Activated CD4-positive, alpha-beta T cell treated with anti-CD3 and anti-CD28 coated beads, Interleukin-2, Interleukin-6, amounts not matched to agents 100 ng/mL and 50 ng/mL, durations not matched to agents 16 hours and 8 hours (primary cell): ENCODE measurements around the gene SLC8B1.

Experiments
- DNase-seq: peaks from one replicate; pipeline ENCODE4 v3.0.0-alpha.2; 2020

The SLC8B1 gene

DNA sequence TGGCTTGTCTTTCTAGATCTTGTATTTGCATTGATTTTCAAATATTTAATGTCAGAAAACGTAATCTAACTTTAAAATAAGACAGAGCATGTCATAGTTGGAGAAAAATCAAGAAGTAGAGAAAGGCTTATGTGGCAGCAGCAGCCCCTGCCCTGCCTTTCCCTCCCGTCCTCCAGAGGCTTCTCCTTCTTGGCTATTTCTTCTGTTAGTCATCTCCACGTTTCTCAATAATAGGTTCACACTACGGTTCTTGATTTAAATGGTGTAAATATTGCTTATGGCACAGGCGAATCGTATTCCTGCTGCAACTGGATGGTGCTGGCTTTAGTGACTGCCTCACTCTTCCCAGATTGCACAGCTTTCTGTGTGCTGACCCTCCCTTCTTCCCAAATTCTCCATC, 42.8 kb downstream of the SLC8B1 start:
- DNase-seq = no peak

DNA sequence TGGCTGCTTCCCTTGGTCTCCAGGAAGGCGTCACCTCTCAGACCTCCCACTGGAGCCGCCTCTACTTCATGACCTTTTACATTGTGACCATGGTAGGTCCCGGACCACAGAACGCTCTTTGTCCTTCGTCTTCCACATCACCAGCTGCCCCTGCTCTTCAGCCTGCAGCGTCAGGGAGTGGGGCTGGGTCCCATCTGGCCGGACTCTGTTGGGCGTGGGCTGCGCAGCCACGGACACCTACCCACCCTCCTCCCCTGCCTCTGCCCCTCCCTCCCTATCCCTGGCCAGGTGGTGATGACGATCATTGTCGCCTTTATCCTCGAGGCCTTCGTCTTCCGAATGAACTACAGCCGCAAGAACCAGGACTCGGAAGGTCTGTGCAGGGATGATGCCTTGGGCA, 43.3 kb downstream of the SLC8B1 start:
- no peak for DNase-seq

DNA sequence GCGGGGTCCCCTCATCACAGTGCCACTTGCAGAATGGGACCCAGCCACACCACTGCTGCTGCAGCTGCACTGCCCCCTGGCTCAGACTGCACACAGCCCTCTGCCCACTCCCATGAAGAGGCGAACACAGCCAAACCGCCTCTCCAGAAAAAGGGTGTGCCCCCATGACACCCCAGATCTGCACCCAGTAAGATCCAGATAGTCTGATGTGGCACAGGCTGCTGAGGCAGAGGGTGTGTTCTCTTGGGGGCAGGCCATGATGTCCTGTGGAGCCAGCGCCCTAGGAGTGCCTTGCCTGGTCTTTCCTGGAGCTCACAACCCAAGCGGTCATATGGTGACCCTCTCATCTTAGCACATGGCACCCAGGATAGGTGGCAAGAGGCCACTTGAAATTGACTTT, 44.4 kb downstream of the SLC8B1 start:
- no peak for DNase-seq

DNA sequence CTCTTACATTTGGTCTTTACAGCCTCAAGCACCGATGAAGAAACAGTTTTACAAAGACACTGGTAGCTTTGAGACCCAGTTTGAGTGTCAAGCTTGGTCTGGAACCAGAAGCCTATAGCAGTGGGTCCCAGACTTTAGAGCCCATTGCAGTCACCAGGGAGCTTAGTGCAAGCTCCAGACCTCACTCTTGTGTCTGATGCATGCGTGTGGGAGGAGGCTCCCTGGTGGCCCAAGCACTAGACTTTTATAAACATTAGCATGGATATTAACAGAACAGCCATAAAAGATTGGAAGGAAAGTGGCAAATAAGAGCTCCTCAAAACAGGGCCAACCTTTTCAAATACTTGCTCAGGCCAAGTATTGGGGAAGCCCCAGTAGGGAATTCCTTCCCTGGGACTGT, 45.5 kb downstream of the SLC8B1 start:
- DNase-seq = no peak

DNA sequence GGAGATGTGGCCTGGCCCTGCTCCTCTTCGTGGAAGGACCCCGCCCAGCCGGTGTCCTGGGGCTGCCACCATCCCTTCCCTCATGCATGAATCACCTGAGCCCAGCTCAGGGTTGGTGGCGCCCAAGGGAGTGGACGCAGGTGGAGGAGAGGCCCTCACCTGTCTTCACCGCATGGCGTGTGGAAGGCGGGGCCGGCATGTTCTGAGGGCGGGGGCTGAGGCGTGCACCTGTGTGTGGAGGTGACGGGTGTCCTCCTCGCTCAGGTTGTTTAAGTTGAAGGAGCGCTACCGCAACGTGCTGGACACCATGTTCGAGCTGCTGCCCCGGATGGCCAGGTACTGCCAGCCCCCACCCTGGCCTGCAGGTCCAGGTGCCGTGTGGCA, 47.0 kb downstream of the SLC8B1 start:
- DNase-seq = no peak

DNA sequence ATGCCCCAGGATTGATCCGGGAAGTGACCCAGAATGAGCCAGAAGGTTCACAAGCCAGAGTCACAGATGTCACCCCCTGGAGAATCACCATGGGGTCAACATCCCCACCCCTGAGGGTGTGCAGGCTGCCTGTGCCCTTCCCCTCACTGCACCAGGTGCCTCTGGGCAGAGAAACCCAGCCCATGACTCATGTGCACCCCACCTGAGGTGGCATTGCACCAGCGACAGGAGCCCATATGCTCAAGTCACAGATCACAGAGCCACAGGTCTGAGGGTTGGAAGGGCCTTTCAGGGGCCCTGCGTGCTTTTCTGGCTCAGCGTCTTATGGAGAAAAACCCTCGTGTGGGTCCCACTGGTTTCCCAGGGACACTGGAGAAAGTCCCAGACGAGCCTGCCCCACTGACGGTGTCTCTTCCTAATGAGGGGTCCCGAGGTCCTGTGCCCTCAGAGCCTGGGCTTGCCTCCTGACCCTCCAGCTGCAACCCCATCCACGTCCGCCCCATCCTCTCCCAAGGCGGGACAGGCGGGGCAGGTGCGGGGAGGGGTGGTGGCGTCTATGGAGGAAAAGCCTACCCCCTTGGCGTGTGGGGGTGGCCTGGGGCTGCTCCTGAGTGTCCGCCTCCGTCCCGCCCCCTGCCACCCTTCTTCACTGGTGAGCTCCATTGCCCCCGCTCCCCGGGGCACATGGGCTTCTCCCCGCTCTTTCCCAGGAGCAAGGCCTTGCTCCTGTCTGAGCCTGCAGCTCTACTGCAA, 47.6 kb downstream of the SLC8B1 start:
- DNase-seq = no peak

DNA sequence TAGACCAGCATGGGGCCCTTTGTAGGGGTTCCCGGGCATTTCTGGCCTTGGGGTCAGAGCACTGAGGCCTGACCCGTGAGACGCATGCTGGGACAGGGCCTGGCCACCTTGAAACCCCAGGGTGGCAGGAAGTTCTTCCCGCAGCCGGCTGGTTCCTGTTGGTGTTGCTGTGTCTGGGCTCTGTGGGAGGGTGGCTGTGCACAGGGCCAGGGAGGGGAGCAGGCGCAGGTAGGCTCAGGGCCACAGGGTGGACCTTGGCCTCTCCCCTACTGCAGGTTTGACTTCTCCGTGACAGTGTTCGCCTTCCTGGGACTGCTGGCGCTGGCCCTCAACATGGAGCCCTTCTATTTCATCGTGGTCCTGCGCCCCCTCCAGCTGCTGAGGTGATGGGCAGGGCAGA, 48.2 kb downstream of the SLC8B1 start:
- DNase-seq = no peak

DNA sequence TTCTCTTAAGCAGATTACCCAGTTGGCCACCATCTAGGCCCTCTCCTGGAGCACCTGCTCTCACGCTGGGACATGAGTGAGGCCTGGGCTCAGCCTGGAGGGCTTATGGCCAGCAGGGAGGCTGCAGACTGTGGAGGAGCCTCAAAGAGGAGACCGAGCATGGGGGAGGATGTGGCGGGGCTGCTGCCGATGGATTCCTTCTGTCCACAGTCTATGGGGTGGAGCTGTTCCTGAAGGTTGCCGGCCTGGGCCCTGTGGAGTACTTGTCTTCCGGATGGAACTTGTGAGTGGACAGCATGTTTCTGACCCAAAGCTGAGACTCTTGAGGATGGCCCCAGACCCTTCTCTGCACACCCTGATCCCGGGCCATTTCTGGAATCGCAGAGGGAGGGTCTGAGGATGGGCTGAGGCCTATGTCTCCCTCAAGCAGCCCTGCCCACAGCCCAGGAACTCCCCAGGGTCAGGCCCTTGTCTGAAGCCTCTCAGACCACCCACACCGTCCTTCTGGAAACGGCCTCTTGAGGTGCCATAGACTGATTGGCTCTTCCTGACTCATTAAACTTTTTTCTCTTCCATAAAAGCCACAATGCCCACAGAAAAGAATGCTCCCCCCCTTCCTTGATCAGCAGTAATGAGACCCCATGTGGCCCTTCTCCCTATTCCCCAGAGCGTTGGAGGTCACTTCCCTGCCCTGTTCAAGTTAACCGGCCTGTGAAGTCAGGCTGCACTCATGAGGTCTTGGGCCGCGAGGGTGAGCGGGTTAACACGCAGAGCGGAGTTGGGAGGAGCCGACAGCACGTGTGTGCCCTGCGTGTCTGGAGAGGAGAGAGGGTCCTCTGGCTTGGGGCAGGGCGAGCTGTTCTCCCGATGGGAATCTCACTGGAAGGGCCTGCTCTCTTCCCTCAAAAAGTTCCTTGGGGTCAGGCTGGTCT, 49.0 kb downstream of the SLC8B1 start:
- no peak for DNase-seq

DNA sequence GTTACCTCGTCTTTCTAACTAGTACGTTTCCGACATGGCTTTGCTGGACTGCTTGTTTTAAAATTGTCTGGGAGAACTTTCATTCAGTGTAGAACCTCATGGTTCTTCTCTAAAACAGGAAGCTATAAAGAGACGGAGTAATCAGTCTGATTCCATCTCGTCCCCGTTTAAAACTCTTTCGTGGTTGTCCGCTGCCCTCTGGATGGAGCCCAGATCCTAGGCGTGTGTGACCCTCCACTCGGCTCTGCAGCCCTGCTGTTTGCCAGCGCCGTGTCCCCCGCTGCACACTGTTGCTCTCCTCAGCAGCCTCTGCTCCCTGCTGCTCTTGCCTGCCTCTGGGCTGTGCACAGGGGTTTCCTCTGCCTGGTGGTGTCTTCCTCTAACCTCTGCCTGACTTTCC, 50.2 kb downstream of the SLC8B1 start:
- no peak for DNase-seq

DNA sequence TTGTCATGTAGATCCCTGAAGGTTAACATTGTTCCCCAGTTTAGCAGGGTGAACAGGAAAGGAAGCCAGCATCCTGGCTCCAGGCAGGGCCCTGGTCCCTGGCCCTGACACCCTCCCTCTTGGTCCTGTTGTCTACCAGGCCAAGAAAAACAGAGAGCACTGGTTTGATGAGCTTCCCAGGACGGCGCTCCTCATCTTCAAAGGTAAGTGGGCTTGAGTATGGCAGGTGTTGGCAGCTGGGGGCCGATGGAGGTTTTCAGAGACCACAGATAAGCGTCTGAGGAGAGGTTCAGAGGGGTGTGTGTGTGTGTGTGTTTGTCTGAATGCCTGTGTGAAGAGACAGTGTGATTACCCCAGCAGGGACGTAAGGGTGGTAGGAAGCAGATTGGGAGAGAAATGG, 56.3 kb downstream of the SLC8B1 start:
- no peak for DNase-seq

DNA sequence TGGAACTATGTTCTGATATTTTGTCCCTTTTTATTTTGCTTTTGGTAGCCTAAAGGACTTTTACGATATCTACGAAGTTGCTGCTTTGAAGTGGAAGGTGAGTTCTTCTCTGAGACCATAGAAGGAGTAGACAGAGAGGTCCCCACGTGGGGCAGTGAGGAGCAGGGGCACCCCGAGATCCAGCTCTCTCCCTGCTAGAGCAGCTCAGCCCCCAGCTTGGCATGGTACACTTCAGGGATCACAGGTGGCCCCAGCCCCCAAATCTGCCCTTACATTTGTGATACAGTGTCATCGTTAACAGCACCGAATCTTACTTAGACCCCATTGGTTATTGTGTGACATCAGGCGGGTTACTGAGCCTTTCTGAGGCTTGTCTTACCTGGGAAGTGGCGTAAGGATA, 56.8 kb downstream of the SLC8B1 start:
- DNase-seq = no peak

DNA sequence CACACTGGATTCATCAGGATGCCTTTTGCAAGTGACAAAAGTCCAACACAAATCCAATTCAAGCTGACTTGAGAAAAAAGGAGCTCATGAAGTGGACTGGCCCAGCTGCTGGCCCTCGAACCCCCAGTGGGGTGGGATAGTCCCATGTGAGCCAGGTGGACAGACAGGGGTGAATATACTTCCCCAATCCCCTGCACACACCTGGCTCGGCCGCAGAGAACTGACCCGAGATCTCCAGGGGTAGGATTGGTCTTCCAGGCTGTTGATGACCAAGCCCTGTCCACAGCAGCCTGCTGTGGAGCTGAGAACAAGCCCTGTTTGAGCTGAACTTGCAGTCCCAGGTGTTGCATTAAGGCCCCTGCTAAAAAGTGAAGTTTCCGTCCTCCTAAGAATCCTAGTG, 57.4 kb downstream of the SLC8B1 start:
- DNase-seq = no peak

DNA sequence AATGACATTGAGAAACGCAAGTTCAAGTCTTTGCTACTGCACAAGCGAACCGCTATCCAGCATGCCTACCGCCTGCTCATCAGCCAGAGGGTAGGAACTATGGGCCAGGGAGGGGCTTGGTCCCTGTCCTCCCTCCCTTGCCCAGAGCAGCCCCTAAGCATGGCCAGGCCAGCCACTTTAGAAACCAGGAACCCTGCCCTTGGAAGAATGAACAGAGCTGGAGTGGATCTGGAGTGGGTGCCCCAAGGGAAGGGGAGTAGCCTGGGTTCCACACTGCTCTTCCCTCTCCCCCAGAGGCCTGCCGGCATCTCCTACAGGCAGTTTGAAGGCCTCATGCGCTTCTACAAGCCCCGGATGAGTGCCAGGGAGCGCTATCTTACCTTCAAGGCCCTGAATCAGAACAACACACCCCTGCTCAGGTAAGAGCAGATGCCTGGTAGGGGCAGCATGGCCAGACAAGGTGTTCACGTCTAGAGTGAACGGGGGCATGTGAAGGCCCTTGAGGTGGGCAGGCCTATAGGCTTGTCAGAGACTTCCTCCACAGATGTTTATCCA, 57.9 kb downstream of the SLC8B1 start:
- DNase-seq = no peak

DNA sequence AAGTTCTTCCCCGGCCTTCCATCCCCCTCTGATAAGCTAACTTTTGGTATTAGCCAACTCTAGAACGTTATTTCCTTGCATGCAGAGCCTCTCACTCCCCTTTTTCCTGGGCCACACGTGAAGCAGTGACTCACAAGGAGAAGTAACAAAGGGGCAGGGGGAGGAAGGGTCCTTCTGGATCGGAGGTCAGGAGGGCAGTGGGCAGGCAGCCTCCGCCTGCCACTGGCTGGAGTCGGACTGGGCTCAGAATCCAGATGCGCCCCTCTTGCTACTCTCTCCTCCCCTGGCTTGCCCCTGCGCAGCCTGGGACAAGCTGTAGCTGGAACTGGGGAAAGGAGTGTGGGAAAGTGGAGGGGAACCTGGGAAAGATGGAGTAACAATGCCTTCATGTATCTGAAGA, 58.6 kb downstream of the SLC8B1 start:
- no peak for DNase-seq

DNA sequence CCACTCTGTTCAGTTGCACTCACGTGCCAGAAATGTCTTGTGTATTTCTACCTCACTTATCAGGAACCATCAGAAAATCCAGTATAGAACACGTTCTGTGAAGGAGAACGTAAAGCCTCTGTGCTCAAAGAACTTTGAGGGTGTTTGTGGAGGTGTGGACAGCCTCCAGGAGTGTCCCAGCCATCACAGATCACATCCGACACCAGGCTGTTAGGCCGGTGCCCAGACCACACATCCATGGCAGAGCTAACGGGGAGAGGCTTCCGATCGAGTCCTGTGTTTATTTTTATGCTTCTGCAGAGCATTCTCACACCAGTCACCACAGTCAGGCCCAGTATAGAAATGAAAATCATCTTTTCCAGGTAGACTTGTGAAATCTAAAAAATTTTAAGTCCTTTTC, 60.1 kb downstream of the SLC8B1 start:
- no peak for DNase-seq

DNA sequence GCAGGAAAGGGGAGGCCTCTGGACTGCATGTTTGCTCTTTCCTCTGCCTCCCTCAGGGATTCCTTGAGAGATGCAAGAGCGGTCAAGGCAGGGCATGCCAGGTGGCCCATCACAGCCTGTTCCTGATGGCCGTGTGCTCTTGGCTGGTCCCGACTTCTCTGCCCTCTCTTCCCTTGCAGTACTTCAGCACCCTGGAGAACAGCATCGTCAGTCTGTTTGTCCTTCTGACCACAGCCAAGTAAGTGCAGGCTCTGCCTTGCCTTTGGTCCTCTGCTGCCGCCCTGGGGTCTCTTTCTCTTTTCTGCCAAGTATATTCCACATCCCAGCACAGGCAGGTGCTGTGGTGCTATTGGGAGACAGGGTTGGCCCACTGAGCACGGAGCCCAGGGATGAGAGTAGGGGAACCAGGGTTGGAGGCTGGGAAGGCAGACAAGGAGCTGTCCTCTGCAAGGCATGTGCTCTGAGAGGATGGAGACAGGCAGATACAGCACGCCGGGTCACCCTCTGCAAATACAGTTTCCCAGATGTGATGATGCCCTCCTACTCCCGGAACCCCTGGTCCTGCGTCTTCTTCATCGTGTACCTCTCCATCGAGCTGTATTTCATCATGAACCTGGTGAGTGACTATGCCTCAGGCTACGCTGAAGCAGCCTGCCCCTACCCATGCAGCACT, 61.7 kb downstream of the SLC8B1 start:
- no peak for DNase-seq

DNA sequence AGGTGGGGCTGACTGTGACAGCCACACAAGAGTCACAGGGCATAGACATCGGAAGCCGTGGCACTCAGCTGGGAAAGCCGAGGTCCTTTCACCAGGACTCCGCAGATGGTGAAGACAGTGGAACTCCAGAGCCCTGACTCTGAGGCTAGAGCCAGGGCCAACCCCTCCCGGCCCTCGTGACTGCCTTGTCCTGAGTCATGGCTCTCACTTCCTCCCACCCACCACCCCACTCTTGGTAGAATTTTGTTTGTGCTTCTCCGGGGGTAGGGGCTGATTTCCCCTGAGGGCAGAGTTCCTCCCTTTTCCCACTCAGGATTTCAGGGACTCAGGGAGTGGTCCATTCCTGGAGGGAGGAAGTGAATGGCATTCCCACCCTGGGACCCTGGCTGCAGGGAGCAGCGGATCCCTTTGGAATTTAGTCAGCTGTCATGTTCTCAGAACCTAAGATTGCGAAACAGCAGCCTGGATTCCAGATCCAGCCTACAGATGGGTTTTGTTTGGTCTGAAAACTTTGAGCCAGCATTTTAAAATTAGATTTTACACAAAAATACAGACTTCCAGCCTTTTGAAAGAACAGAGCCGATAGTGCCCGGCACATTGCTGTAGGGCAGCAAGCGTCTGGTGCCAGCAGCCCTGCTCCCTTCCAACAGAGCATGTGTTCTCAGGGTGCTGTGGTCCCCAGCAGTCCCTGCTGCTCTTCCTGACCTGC, 62.9 kb downstream of the SLC8B1 start:
- DNase-seq = peak; percentile 8

DNA sequence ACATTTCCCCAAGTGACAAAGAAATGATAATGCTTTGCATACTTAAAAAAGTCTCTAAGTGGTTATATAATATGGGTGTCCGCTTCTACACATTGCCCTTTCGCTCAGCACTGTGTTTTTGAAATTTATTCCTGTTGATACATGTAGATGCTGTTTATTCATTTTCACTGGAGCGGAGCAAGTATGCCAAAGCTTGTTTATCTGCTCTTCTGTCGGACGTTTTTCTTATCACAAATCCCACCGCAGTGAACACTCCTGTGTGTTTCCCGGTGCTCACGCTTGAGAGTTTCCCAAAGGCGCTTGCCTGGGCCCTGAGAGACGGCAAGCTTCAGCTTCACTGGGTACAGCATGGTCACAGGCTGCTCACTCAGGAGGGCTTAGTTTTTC, 63.5 kb downstream of the SLC8B1 start:
- no peak for DNase-seq

DNA sequence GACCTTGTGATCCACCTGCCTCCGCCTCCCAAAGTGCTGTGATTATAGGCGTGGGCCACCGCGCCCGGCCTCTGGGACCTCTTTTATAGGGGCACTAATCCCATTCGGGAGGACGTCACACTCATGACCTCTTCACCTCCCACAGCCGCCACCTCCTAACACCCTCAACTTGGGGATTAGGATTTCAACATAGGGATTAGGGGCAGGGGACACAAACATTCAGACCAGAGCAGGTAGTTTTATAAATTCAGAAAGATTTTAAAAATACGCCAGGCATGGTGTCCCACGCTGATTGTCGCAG, 64.2 kb downstream of the SLC8B1 start:
- DNase-seq = no peak

DNA sequence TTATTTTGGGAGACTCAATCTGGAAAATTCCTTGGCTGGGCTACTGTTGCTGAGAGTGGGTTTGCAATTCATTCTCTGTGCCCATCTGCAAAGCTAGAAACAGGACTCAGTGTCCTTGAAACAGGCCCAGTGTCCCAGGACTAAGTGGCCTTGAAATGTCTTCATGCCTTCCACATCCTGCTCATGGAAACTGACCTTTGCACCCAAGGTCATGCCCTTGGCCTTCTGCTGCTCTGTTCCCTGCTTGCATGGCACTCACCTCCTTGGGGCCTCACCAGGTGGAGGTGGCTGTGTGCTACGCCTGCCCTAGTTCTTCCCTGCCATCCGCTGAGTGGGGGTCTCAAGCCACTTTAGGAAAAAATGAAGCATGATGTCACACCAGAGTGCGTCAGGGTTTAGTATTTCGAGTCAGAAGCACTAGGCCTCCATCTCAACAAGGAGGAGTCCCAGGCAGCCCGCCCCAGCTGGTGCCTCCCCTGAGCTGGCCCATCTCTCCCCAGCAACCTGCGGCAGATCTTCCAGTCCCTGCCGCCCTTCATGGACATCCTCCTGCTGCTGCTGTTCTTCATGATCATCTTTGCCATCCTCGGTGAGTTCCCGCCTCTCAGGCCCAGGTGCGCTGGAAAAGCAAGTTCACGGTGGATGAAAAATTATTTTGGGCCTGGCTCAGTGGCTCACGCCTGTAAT, 65.5 kb downstream of the SLC8B1 start:
- DNase-seq = no peak

DNA sequence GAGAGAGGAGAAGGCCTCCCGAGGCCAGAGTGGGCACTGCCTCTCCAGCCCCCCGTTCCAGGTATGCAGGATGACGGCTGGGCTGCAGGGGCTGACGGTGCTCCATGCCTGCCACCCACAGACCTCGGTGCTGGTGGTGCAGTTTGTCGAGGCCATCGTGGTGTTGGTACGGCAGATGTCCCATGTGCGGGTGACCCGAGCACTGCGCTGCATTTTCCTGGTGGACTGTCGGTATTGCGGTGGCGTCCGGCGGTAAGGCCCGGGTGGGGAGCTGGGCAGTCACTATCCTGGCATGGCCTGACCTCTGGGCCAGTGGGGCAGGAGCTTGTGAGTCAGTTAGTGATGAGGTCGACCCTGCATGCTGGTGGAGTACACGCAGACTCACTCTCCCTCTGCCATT, 66.3 kb downstream of the SLC8B1 start:
- no peak for DNase-seq

DNA sequence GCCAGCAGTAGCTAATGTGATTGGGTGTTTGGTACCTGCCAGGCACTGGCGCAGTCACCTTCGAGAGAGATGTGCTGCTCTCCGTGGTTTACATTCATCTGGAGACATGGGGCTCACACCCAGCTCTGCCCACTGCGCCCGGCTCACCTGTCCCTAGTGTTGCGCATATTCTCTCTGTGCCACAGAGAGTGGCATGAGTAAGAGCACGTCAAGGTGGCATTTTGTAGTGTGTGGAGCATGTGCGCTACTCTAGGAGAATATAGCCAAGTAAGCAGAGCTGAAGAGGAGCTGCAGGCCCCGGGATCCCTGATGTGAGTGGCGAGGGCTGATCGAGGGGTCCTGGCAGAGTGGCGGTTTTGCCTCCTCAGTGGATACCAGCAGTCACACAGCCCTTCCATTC, 66.8 kb downstream of the SLC8B1 start:
- DNase-seq = no peak

DNA sequence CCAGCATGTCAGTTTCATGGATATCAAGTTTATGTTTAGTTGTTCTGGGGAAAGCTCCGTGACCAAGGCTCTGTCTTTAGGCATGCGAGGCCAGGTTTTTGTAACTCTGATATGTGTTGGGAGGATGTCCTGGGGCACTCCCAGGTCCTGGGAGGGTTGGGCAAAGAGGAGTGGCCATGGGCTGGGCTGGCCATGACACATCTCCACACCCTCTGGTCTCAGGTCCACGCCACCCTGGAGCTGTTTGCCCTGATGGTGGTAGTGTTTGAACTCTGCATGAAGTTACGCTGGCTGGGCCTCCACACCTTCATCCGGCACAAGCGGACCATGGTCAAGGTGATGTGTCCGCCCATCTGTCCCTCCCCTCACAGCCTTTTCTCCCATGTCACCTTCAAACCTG, 67.3 kb downstream of the SLC8B1 start:
- no peak for DNase-seq
